ACC112 (cell line): ENCODE data around the gene MAZ.
"Not testable (repeated sequence)": the region's sequence is repeated elsewhere in the genome, so short reads cannot be mapped to it uniquely, and the experiment has no call there.

Experiments used
- H2AFZ ChIP-seq: fragments of 200-600 bp; sonication (generic); one replicate; pipeline ENCODE4 v1.6.0; 2017; ENCODE audit warnings: antibody characterized with exemption, low read length; ENCODE audit not compliant: unreplicated experiment
- H3K27ac ChIP-seq: fragments of 200-600 bp; sonication (generic); 2 replicates; pipeline ENCODE4 v1.5.1; 2014; ENCODE audit warnings: low read depth, mild to moderate bottlenecking, antibody characterized with exemption, low read length, moderate library complexity
- H3K27me3 ChIP-seq: fragments of 200-600 bp; sonication (generic); 2 replicates; pipeline ENCODE4 v1.6.1; 2014; ENCODE audit warnings: mild to moderate bottlenecking, antibody characterized with exemption, low read length, moderate library complexity, mixed read lengths; ENCODE audit not compliant: insufficient read depth
- H3K36me3 ChIP-seq: fragments of 200-600 bp; sonication (generic); 2 replicates; pipeline ENCODE4 v1.6.1; 2016; ENCODE audit warnings: mild to moderate bottlenecking, antibody characterized with exemption, low read length, moderate library complexity, mixed read lengths; ENCODE audit not compliant: insufficient read depth
- H3K4me1 ChIP-seq: fragments of 200-600 bp; sonication (generic); one replicate; pipeline ENCODE4 v1.6.1; 2016; ENCODE audit warnings: low read length, mixed read lengths; ENCODE audit not compliant: insufficient read depth, unreplicated experiment, control insufficient read depth
- H3K4me3 ChIP-seq: fragments of 200-600 bp; sonication (generic); 2 replicates; pipeline ENCODE4 v1.5.1; 2014; ENCODE audit warnings: mild to moderate bottlenecking, low read depth, low read length
- H3K79me2 ChIP-seq: fragments of 200-600 bp; sonication (generic); one replicate; pipeline ENCODE4 v1.6.0; 2016; ENCODE audit warnings: low read length; ENCODE audit not compliant: control insufficient read depth, unreplicated experiment, insufficient read depth

MAZ gene

DNA sequence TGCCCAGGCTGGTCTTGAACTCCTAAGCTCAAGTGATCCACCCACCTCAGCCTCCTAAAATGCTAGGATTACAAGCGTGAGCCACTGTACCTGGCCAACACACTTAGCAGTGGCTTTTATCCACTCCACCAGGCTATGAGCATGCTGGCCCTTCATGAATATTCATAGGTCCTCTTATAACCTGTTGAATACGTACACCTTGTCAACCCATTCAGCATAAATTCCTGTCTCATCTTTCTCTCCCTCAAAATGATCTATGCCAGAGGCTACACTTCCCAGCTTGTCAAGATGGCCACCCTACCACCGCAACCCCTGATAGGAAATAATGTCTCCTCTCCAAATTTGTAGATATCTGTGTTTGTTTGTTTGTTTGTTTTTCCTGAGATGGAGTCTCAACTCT lies 39.3 kb upstream of the MAZ start:
- Histone ChIP-seq H3K27me3 (no peaks in the 10 kb centered on the region), H3K27ac (no peak overlapping the region), H3K79me2 (no peaks in the 10 kb centered on the region), H3K4me1 (no peaks in the 10 kb centered on the region), H3K36me3 (no peaks in the 10 kb centered on the region), H2AFZ (no peak overlapping the region), H3K4me3 (no peak overlapping the region)

DNA sequence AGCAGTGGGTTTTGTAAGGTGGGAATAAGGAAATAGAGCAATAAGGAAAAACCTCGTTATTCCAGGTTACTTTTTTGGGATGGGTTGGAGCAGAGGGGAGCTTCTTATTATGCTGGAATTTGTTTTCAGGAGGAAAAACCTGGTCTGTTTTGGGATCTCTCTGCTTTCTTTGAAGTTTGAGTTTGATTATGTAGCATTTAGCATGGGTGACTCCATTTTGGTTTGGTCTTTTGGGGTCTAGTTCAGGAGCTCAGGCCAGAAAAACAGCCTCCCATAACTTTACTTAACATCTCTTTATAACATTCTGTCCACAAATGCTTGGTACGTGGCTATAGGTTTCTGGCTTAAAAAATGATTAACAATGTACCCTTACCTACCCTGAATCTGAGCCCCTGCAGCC lies 36.8 kb upstream of the MAZ start:
- Histone ChIP-seq H3K27ac (no peak overlapping the region), H2AFZ (no peak overlapping the region), H3K36me3 (no peaks in the 10 kb centered on the region), H3K27me3 (no peaks in the 10 kb centered on the region), H3K4me1 (no peaks in the 10 kb centered on the region), H3K4me3 (no peak overlapping the region), H3K79me2 (no peaks in the 10 kb centered on the region)

DNA sequence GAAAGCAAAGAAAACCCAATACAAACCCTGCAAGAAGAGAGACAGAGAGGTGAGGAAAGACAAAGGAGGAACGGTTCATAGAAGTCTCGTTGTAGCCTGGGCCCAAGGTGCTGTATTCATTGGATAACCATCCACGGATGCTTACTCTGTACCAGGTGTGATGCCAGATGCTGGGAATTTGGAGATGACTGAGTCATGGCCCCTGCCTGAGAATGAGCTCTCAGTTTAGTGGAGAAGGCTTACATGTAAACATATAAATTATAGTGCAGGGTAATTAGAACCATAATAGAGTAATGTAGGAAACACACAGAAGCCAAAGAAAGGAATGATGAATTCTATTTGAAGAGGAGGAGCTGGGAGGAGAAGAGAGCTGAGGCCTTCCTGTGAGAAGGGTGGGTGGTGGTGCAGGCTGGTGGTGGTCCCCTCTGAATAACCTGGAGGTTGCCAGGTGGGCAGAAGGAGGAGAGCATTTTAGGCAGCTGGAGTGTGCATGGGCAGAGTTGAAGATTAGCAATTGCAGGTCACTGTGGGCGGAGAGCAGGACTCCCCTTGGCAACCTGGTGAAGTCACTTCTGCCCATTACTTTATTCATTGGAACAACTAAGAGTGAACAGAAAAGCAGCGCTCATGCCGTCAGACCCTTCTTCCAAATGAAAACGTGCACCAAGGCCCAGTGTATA lies 35.9 kb upstream of the MAZ start:
- H3K79me2 ChIP-seq, result no peaks in the 10 kb centered on the region
- no peak overlapping the region for H3K27ac ChIP-seq
- H2AFZ ChIP-seq, result no peak overlapping the region
- H3K4me1 ChIP-seq, result no peaks in the 10 kb centered on the region
- no peak overlapping the region for H3K4me3 ChIP-seq
- H3K27me3 ChIP-seq, result no peaks in the 10 kb centered on the region
- H3K36me3 ChIP-seq, result no peaks in the 10 kb centered on the region

DNA sequence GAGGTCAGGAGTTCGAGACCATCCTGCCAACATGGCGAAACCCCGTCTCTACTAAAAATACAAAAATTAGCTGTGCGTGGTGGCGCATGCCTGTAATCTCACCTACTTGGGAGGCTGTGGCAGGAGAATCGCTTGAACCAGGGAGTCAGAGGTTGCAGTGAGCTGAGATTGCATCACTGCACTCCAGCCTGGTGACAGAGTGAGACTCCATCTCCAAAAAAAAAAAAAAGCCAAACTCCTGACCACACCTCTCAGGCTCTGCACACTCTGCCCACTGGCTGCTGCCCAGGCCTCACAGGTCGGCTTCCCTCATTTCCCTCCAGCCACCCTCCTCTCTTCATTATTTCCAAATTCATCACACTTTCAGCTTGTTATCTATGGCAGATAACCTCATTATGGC lies 34.0 kb upstream of the MAZ start:
- not testable (repeated sequence) for H3K27ac ChIP-seq, H3K4me1 ChIP-seq, H2AFZ ChIP-seq, H3K36me3 ChIP-seq, H3K79me2 ChIP-seq, H3K27me3 ChIP-seq, H3K4me3 ChIP-seq

DNA sequence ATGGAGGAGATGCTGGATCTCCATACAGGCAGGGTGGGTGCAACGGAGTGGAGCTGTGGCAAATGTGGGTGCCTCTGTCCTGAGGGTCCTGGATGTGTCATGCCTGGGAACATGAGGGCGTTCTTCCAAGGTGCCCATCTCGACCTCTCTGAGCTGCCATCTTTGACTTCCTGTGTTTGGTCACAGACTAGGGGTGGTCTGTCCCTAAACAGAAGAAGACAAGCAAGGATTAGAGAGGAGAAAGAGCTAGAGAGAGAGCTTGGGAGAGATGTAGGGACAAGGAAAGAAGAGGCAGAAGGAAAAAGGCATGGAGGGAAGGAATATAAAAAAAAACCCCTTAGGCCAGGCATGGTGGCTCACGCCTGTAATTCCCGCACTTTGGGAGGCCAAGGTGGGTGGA lies 31.6 kb upstream of the MAZ start:
- no peak overlapping the region for H2AFZ ChIP-seq
- H3K27me3 ChIP-seq, result peaks cover 17% of the 10 kb centered on the region
- no peaks in the 10 kb centered on the region for H3K36me3 ChIP-seq
- peaks cover 2% of the 10 kb centered on the region for H3K4me1 ChIP-seq
- no peak overlapping the region for H3K27ac ChIP-seq
- H3K79me2 ChIP-seq, result no peaks in the 10 kb centered on the region
- H3K4me3 ChIP-seq, result no peak overlapping the region

DNA sequence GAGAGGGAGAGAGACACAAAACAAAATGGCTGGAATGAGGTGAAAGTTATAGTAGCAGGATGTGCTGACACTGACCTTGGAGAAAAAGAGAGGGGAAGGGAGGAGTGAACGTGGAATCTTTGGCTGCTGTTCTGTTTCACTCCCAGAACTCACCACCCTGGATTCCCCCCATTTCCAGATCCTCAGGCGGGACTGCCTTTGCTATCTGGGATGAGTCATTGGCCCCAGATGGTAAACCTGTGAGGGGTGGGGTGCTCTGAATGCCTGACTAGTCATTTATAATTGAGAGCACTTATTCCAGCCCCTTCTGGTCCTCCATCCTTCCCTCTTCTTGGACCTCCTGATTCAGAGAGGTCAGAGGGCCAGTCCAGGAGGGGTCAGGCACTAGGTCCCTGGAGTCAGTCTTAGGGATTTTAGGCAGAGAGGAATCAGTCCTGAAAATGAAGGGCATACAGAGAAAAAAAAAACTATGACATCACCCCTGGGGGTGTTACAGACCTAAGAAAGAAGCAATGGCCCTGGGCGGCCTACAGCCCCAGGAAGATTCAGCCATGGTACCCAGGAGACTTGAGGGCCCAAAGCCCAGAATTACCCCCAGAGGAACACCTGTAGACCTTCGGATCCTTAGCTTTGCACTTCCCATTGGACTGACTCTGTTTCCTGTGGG lies 30.5 kb upstream of the MAZ start:
- H3K4me1 ChIP-seq, result peaks cover 2% of the 10 kb centered on the region
- H3K27me3 ChIP-seq, result peaks cover 27% of the 10 kb centered on the region
- H3K36me3 ChIP-seq, result no peaks in the 10 kb centered on the region
- H3K27ac ChIP-seq, result no peak overlapping the region
- H3K4me3 ChIP-seq, result no peak overlapping the region
- no peaks in the 10 kb centered on the region for H3K79me2 ChIP-seq
- H2AFZ ChIP-seq, result no peak overlapping the region

DNA sequence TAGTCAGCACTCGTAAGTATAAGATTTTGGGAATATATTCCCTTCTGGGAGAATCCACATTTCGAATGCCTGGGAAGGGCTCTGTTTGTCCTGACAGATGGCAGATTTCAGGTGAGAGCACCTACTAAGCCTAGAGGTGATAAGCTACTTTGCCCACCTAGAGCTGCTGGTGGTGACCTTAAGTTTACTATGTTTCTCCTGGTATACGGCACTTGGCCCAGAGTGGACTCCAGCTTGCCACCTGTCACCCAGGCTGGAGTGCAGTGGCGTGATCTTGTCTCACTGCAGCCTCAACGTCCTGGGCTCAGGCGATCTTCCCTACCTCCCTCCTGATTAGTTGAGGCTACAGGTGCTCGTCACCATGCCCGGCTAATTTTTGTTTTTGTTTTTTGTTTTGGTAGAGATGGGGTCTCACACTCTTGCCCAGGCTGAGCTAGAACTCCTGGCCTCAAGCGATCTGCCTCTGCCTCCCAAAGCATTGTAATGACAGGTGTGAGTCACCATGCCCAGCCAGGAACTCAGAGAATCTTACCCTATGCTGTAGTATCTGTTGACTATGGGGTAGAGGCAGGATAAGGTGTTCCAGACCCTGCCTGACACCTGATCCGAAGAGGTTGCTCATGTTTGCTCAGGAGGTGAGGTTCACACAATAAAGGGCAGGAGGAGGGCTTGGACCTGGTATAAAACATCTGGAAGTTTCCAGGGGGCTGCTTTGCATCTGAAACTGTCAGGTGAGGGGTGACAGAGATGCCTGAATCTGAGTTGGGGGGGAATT lies 28.6 kb upstream of the MAZ start, which contains the start of gene ZG16:
ZG16 (plus strand) TSS at position 681 of the 775 bp plus-strand sequence. CDS start 1,011 bp downstream, outside the sequence.
- Histone ChIP-seq H3K79me2 (no peaks in the 10 kb centered on the region), H3K27me3 (peaks cover 41% of the 10 kb centered on the region), H3K4me3 (no peak within 1 kb of the TSS), H3K27ac (no peak within 1 kb of the TSS), H3K4me1 (peaks cover 2% of the 10 kb centered on the region), H3K36me3 (no peaks in the 10 kb centered on the region), H2AFZ (no peak within 1 kb of the TSS)

DNA sequence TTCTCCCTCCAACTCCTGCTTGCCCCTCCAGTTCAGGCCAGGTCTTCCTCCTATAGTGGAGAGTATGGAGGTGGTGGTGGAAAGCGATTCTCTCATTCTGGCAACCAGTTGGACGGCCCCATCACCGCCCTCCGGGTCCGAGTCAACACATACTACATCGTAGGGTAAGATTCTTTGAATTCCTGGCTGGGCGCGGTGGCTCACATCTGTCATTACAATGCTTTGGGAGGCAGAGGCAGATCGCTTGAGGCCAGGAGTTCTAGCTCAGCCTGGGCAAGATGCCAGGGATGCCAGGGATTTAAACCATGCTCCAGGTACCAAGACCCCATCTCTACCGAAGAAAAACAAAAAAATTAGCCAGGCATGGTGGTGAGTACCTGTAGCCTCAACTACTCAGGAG lies 26.9 kb upstream of the MAZ start:
- Histone ChIP-seq H2AFZ (no peak overlapping the region), H3K27ac (no peak overlapping the region), H3K36me3 (no peaks in the 10 kb centered on the region), H3K27me3 (peaks cover 41% of the 10 kb centered on the region), H3K4me3 (no peak overlapping the region), H3K79me2 (no peaks in the 10 kb centered on the region), H3K4me1 (peaks cover 2% of the 10 kb centered on the region)

DNA sequence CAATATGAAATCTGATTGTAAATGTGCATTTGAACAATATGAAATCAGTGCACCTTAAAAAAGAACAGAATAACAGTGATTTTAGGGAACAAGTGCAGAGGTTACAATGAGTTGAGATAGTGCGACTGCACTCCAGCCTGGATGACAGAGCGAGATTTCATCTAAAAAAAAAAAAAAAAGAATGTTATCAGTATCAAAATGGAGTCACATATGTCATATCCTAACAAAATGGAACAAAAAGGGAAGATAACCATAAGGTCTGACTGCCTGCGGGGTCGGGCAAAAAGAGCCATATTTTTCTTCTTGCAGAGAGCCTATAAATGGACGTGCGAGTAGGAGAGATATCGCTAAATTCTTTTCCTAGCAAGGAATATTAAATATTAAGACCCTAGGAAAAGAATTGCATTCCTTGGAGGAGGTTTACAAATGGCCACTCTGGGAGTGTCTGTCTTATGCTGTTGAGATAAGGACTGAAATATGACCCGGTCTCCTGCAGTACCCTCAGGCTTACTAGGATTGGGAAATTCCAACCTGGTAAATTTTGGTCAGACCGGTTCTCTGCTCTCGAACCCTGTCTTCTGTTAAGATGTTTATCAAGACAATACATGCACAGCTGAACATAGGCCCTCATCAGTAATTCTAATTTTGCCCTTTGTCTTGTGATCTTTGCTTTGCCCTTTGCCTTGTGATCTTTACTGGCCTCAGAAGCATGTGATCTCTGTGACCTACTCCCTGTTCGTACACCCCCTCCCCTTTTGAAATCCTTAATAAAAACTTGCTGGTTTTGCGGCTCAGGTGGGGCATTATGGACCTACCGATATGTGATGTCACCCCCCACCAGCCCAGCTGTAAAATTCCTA lies 23.0 kb upstream of the MAZ start:
- not testable (repeated sequence) for H3K4me3 ChIP-seq, H3K36me3 ChIP-seq, H3K27ac ChIP-seq, H2AFZ ChIP-seq, H3K4me1 ChIP-seq, H3K79me2 ChIP-seq
- peaks cover 37% of the 10 kb centered on the region for H3K27me3 ChIP-seq

DNA sequence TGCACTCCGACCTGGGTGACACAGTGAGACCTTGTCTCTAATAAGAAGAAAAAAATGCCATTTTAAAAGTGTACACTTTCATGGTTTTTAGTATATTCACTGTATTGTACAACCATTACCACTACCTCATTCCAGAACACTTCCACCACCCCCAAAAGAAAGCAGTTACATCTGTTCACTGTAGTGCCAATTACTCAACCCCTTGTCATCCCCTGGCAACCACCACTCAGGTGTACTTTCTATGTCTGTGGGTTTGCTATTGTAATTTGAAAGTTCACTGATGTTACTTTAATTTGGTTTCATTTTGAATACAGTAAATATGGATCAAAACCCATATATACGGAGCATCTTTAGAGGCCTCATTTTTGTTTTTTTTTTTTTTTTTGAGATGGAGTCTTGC lies 22.2 kb upstream of the MAZ start:
- Histone ChIP-seq H3K79me2 (no peaks in the 10 kb centered on the region), H3K27me3 (peaks cover 29% of the 10 kb centered on the region), H2AFZ (no peak overlapping the region), H3K4me3 (no peak overlapping the region), H3K27ac (no peak overlapping the region), H3K4me1 (peaks cover 6% of the 10 kb centered on the region), H3K36me3 (no peaks in the 10 kb centered on the region)
